Smooth muscle cell (in vitro differentiated cells): ENCODE results near the gene SLC7A9. TPM values are rescaled to one million over a fixed set of nuclear protein-coding genes. Genes with fewer than 3 reads are reported as not detected.

Experiments used
- DNase-seq: peaks from one replicate; lab custom pipeline; 2025; ENCODE audit not compliant: unreplicated experiment; lab: John Stamatoyannopoulos, UW
- H2AFZ ChIP-seq: fragments of 200-600 bp; sonication (generic); 2 replicates; pipeline ENCODE4 v1.6.0; 2016; ENCODE audit warnings: antibody characterized with exemption, low read depth, mild to moderate bottlenecking
- H3F3A ChIP-seq: fragments of 200-600 bp; sonication (generic); 2 replicates; pipeline ENCODE4 v1.6.0; 2017; ENCODE audit warnings: antibody characterized with exemption, low read depth
- H3K27ac ChIP-seq: fragments of 200-600 bp; sonication (generic); 2 replicates; pipeline ENCODE4 v1.5.1; 2016; ENCODE audit warnings: low read depth, mild to moderate bottlenecking
- H3K27me3 ChIP-seq: fragments of 200-600 bp; sonication (generic); 2 replicates; pipeline ENCODE4 v1.6.1; 2016; ENCODE audit warnings: low read depth, mild to moderate bottlenecking
- H3K36me3 ChIP-seq: fragments of 200-600 bp; sonication (generic); 2 replicates; pipeline ENCODE4 v1.5.1; 2016; ENCODE audit warnings: low read depth
- H3K4me1 ChIP-seq: fragments of 200-600 bp; sonication (generic); 2 replicates; pipeline ENCODE4 v1.5.1; 2016; ENCODE audit warnings: low read depth
- H3K4me2 ChIP-seq: fragments of 200-600 bp; sonication (generic); 2 replicates; pipeline ENCODE4 v1.6.0; 2016; ENCODE audit warnings: mild to moderate bottlenecking
- H3K4me3 ChIP-seq: fragments of 200-600 bp; sonication (generic); 2 replicates; pipeline ENCODE4 v1.5.1; 2016; ENCODE audit warnings: mild to moderate bottlenecking
- H3K79me2 ChIP-seq: fragments of 200-600 bp; sonication (generic); 2 replicates; pipeline ENCODE4 v1.6.0; 2016; ENCODE audit warnings: low read depth, mild to moderate bottlenecking
- H3K9ac ChIP-seq: fragments of 200-600 bp; sonication (generic); 2 replicates; pipeline ENCODE4 v1.6.0; 2016; ENCODE audit warnings: low read depth
- H3K9me3 ChIP-seq: fragments of 200-600 bp; sonication (generic); replicated peaks from 2 replicates; pipeline ENCODE4 v1.5.1; 2016; ENCODE audit warnings: low read depth
- H4K20me1 ChIP-seq: fragments of 200-600 bp; sonication (generic); 2 replicates; pipeline ENCODE4 v1.6.0; 2016; ENCODE audit warnings: low read depth
- WGBS: methylation state at CpG from one replicate; pipeline ENCODE4 v1.1.7; 2016; ENCODE audit warnings: low lambda C conversion rate; 5-methylcytosine and 5-hydroxymethylcytosine counted together
- polyA plus RNA-seq: library from polyadenylated mRNA; unstranded; fragments of >200 nt; fragmentation: Nextera tagmentation; extraction: Ambion mirVana; gene quantifications from 2 replicates; pipeline ENCODE4 v1.2.1, GENCODE V29; 2016
- total RNA-seq: library from RNA; depleted of rRNA; stranded (reverse); fragments of >200 nt; gene quantifications from 2 replicates; pipeline ENCODE4 v1.2.3, GENCODE V29; 2014
- TF ChIP-seq, protein P1 (sequence below): fragments of 200-600 bp; sonication (generic); IDR thresholded peaks from 2 replicates; pipeline ENCODE4 v1.5.1; 2017; ENCODE audit warnings: borderline replicate concordance, mild to moderate bottlenecking, antibody characterized with exemption; ENCODE audit not compliant: insufficient read depth, poor library complexity, severe bottlenecking

The SLC7A9 gene
- total and polyA plus RNA-seq, 2 experiments from 2014 or later = 0.21 TPM; not detected in 1

DNA sequence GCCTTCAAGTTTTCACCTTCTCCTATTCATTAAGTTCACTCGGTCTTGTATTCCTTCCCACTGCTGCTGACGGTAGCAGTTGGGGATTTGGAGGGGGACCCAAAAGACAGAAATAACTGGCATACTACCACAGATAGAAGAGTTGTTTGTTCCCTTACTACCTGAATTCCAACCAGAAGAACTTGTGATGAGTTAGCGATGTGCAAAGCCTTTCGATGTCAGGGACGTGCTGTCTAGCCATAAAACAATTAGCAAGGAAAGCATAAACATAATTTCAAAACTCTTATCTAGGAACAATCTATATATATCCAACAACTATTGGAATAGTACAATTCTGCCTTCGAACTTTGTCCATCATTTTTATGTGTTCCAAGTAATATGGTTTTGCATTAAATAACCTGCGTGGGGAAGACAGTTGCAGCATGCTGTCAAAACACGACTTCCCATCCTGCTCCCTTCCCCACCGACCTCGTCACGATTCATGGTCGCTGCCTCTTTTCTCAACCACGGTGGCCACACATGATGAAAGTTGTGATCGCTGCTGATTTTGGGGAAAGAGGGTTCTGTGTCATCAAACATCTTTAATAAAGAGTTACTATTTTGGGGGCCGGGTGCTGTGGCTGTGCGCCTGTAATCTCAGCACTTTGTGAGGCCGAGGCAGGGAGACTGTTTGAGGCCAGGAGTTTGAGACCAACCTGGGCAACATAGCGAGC is 3.8 kb upstream of the SLC7A9 start:
- no peaks in the 10 kb centered on the region for H3K9me3 ChIP-seq
- H3K27me3 ChIP-seq = no peaks in the 10 kb centered on the region
- H3K4me2 ChIP-seq = no peak overlapping the region
- 89% methylated on average over 18 of the region's 18 CpGs for WGBS
- H3F3A ChIP-seq = no peaks in the 10 kb centered on the region
- DNase-seq = no peak
- H4K20me1 ChIP-seq = no peaks in the 10 kb centered on the region
- no peak overlapping the region for H3K27ac ChIP-seq
- no peak overlapping the region for H2AFZ ChIP-seq
- TF ChIP-seq, protein P1, sequence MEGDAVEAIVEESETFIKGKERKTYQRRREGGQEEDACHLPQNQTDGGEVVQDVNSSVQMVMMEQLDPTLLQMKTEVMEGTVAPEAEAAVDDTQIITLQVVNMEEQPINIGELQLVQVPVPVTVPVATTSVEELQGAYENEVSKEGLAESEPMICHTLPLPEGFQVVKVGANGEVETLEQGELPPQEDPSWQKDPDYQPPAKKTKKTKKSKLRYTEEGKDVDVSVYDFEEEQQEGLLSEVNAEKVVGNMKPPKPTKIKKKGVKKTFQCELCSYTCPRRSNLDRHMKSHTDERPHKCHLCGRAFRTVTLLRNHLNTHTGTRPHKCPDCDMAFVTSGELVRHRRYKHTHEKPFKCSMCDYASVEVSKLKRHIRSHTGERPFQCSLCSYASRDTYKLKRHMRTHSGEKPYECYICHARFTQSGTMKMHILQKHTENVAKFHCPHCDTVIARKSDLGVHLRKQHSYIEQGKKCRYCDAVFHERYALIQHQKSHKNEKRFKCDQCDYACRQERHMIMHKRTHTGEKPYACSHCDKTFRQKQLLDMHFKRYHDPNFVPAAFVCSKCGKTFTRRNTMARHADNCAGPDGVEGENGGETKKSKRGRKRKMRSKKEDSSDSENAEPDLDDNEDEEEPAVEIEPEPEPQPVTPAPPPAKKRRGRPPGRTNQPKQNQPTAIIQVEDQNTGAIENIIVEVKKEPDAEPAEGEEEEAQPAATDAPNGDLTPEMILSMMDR = no peak
- no peak overlapping the region for H3K4me3 ChIP-seq
- H3K9ac ChIP-seq = no peak overlapping the region
- H3K79me2 ChIP-seq = no peaks in the 10 kb centered on the region
- H3K4me1 ChIP-seq = no peaks in the 10 kb centered on the region
- no peaks in the 10 kb centered on the region for H3K36me3 ChIP-seq

DNA sequence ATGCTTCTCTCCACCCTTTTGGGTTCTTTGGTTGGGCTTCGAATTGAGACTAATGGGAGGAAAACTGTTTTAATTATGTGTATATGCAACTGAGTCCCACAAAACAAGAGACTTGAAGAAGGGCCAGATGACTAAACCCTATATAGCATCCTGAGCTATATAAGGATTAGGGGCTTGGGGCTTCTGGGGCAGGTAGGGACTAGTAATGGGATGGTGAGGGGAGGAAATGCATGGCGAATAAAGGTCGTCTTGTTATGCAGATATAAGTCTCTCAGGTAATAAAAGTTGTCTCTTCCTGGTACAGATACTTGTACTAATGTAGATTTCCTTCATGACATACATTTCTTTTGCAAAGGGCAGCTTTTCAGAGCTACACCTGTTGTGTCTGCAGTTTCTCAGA is 2.8 kb upstream of the SLC7A9 start:
- Histone ChIP-seq H2AFZ (no peak overlapping the region), H3K27me3 (no peaks in the 10 kb centered on the region), H3K4me3 (no peak overlapping the region), H3F3A (no peaks in the 10 kb centered on the region), H4K20me1 (no peaks in the 10 kb centered on the region), H3K9ac (no peak overlapping the region), H3K27ac (no peak overlapping the region), H3K4me1 (no peaks in the 10 kb centered on the region), H3K4me2 (no peak overlapping the region), H3K36me3 (no peaks in the 10 kb centered on the region), H3K79me2 (no peaks in the 10 kb centered on the region), H3K9me3 (no peaks in the 10 kb centered on the region)
- TF ChIP-seq, protein P1 = no peak
- 99% methylated on average over 3 of the region's 3 CpGs for WGBS
- DNase-seq = no peak

DNA sequence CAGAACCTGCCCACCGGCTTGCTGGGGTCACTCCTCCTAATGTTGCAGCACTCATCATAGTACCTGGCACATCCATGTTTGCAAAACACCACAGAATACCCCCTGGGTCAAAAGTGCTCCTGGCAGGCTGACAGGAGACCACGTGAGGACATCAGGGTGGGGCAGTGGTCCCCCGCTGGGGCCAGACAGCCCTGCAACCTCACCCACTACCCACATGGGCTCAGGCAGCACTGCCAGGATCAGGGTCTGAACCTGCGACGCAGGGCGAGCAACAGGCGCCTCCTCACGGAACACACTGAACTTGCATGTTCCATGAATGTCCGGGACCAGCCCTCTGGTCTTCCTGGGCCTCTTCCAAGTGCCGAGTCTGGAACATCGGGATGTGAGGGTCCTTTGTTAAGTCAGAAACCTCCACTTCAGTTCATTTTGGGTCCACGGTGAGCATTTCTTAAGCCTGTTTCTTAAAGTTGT is 1.4 kb upstream of the SLC7A9 start:
- Histone ChIP-seq H3F3A (no peaks in the 10 kb centered on the region), H3K4me3 (no peak overlapping the region), H3K4me1 (no peaks in the 10 kb centered on the region), H3K9ac (no peak overlapping the region), H3K36me3 (no peaks in the 10 kb centered on the region), H3K27me3 (no peaks in the 10 kb centered on the region), H3K27ac (no peak overlapping the region), H3K4me2 (no peak overlapping the region), H4K20me1 (no peaks in the 10 kb centered on the region), H2AFZ (no peak overlapping the region), H3K79me2 (no peaks in the 10 kb centered on the region), H3K9me3 (no peaks in the 10 kb centered on the region)
- DNase-seq = no peak
- TF ChIP-seq, protein P1 = no peak
- 91% methylated on average over 12 of the region's 12 CpGs for WGBS
